Skin of body (tissue), 2 donors: ENCODE measurements around the gene KRTAP17-1. TPM values are rescaled to one million over a fixed set of nuclear protein-coding genes. Genes with fewer than 3 reads are reported as not detected.

ENCODE experiments used
- small RNA-seq: library from RNA; depleted of rRNA; stranded (forward); fragments of <200 nt; gene quantifications from one replicate; pipeline ENCODE3, GENCODE V24; 2014; ENCODE audit warnings: low replicate concordance
- total RNA-seq: library from RNA; depleted of rRNA; stranded (reverse); fragments of >200 nt; gene quantifications from one replicate; pipeline ENCODE4 v1.2.3, GENCODE V29; 2014

KRTAP17-1 gene
- total RNA-seq, 1 donor from 2014 or later, result 7.9 TPM

Small RNA genes lying within 50 kb of the gene (small RNA-seq; reads per million reads assigned to genes)
- not detected for gene KRTAP9-10P

Other genes starting within 250 kb of the KRTAP17-1 start
- gene KRTAP2-4, start 249.8 kb downstream of the KRTAP17-1 start, total RNA-seq, result 3.3 TPM
- gene KRTAP4-7, start 231.6 kb downstream of the KRTAP17-1 start, total RNA-seq, result 11.4 TPM
- gene KRTAP4-8, start 217.6 kb downstream of the KRTAP17-1 start, total RNA-seq, result 3.1 TPM
- not detected for gene KRTAP4-16, start 213.5 kb downstream of the KRTAP17-1 start, total RNA-seq
- 5.2 TPM for gene KRTAP4-9, start 210.3 kb downstream of the KRTAP17-1 start, total RNA-seq
- 0.79 TPM for gene KRTAP4-11, start 197.3 kb downstream of the KRTAP17-1 start, total RNA-seq
- gene KRTAP4-12, start 191.5 kb downstream of the KRTAP17-1 start, total RNA-seq, result 0.89 TPM
- 4.0 TPM for gene KRTAP4-6, start 175.2 kb downstream of the KRTAP17-1 start, total RNA-seq
- 1.3 TPM for gene KRTAP4-5, start 165.9 kb downstream of the KRTAP17-1 start, total RNA-seq
- 2.2 TPM for gene KRTAP4-4, start 155.0 kb downstream of the KRTAP17-1 start, total RNA-seq
- 2.0 TPM for gene KRTAP4-3, start 147.5 kb downstream of the KRTAP17-1 start, total RNA-seq
- 1.1 TPM for gene KRTAP4-2, start 137.5 kb downstream of the KRTAP17-1 start, total RNA-seq
- 3.6 TPM for gene KRTAP4-1, start 130.8 kb downstream of the KRTAP17-1 start, total RNA-seq
- gene KRTAP9-1, start 125.8 kb downstream of the KRTAP17-1 start, total RNA-seq, result not detected
- 6.3 TPM for gene KRTAP9-2, start 89.1 kb downstream of the KRTAP17-1 start, total RNA-seq
- 7.3 TPM for gene KRTAP9-3, start 83.3 kb downstream of the KRTAP17-1 start, total RNA-seq
- 8.5 TPM for gene KRTAP9-8, start 77.7 kb downstream of the KRTAP17-1 start, total RNA-seq
- 6.5 TPM for gene KRTAP9-4, start 66.0 kb downstream of the KRTAP17-1 start, total RNA-seq
- 2.6 TPM for gene KRTAP9-9, start 60.3 kb downstream of the KRTAP17-1 start, total RNA-seq
- gene KRTAP9-6, start 50.3 kb downstream of the KRTAP17-1 start, total RNA-seq, result not detected
- gene KRTAP9-7, start 40.0 kb downstream of the KRTAP17-1 start, total RNA-seq, result not detected
- 0.39 TPM for gene KRTAP29-1, start 12.9 kb downstream of the KRTAP17-1 start, total RNA-seq
- gene KRTAP16-1, start 6.4 kb downstream of the KRTAP17-1 start, total RNA-seq, result 4.5 TPM
- 22.0 TPM for gene KRT33A, start 35.1 kb upstream of the KRTAP17-1 start, total RNA-seq
- 7.7 TPM for gene KRT33B, start 54.1 kb upstream of the KRTAP17-1 start, total RNA-seq
- 19.5 TPM for gene KRT34, start 66.6 kb upstream of the KRTAP17-1 start, total RNA-seq
- gene KRT31, start 81.9 kb upstream of the KRTAP17-1 start, total RNA-seq, result 52.1 TPM
- 0.99 TPM for gene KRT37, start 108.9 kb upstream of the KRTAP17-1 start, total RNA-seq
- 7.2 TPM for gene KRT38, start 125.3 kb upstream of the KRTAP17-1 start, total RNA-seq
- 28.0 TPM for gene KRT32, start 151.7 kb upstream of the KRTAP17-1 start, total RNA-seq
- gene KRT35, start 165.4 kb upstream of the KRTAP17-1 start, total RNA-seq, result 31.5 TPM
- 1.9 TPM for gene KRT36, start 174.2 kb upstream of the KRTAP17-1 start, total RNA-seq
- 2.9 TPM for gene KRT13, start 189.9 kb upstream of the KRTAP17-1 start, total RNA-seq
- 348 TPM for gene KRT15, start 203.2 kb upstream of the KRTAP17-1 start, total RNA-seq
- 75.9 TPM for gene KRT19, start 212.6 kb upstream of the KRTAP17-1 start, total RNA-seq